Endothelial cell of umbilical vein (primary cell): ENCODE data around the gene PROB1. TPM values are rescaled to one million over a fixed set of nuclear protein-coding genes. Genes with fewer than 3 reads are reported as not detected.

ENCODE experiments used
- BruUV-seq: library from RNA; stranded (reverse); fragments of 400-500 nt; replicated peaks from 2 replicates; lab custom pipeline; 2021; lab: Mats Ljungman, UMichigan
- CTCF ChIA-PET: fragments of 300-600, 350-600 bp; sonication (Branson Sonifier 250); formaldehyde crosslinking; loops from one replicate; lab custom pipeline; 2021; ENCODE audit warnings: antibody characterized with exemption, inconsistent platforms; lab: Charles Lee
- POLR2A ChIA-PET: fragments of 300-600, 350-600 bp; sonication (Branson Sonifier 250); formaldehyde crosslinking; loops from one replicate; lab custom pipeline; 2021; ENCODE audit warnings: antibody characterized with exemption, inconsistent platforms; lab: Charles Lee
- DNase-seq: peaks from one replicate; pipeline ENCODE4 v3.0.0-alpha.2; 2011; ENCODE audit warnings: low read depth, low spot score
- FAIRE-seq: peaks from 2 replicates; lab custom pipeline; 2011; peaks lifted over from hg19 to GRCh38; lab: Jason Lieb, UNC
- H2AFZ ChIP-seq: 2 replicates; pipeline ENCODE4 v1.6.0; 2012; ENCODE audit warnings: low read depth, low read length, control low read depth, inconsistent platforms
- H3K27ac ChIP-seq: 2 replicates; pipeline ENCODE4 v1.5.1; 2011; ENCODE audit warnings: low read depth, mild to moderate bottlenecking, control low read depth, low read length, moderate library complexity; ENCODE audit not compliant: insufficient read depth
- H3K27me3 ChIP-seq, 2 experiments: 2 replicates each; pipeline versions ENCODE4 v1.6.0 to v1.6.1; 2011; ENCODE audit warnings: low read length in 2 of 2, mixed read lengths in 1 of 2; ENCODE audit not compliant: control insufficient read depth in 2 of 2, insufficient read depth in 2 of 2
- H3K36me3 ChIP-seq, 2 experiments: 2 replicates in 1 of 2; 3 replicates in 1 of 2; pipeline ENCODE4 v1.5.1; 2011; ENCODE audit warnings: low read length in 2 of 2, mild to moderate bottlenecking in 1 of 2, moderate library complexity in 1 of 2; ENCODE audit not compliant: control insufficient read depth in 2 of 2, insufficient read depth in 2 of 2; ENCODE audit errors: extremely low read depth in 1 of 2
- H3K4me1 ChIP-seq: 3 replicates; pipeline ENCODE4 v1.5.1; 2011; ENCODE audit warnings: mild to moderate bottlenecking, low read length; ENCODE audit not compliant: control insufficient read depth, insufficient read depth; ENCODE audit errors: extremely low read depth
- H3K4me2 ChIP-seq: 2 replicates; pipeline ENCODE4 v1.6.1; 2011; ENCODE audit warnings: low read length, control low read depth, mixed read lengths; ENCODE audit not compliant: insufficient read depth
- H3K4me3 ChIP-seq, 3 experiments: fragments of 200-600 bp in 1 of 3; sonication (generic), shearing (Covaris generic) in 1 of 3; replicated peaks in 1 of 3; 2 replicates each; pipeline ENCODE4 v1.5.1; 2011 to 2016; ENCODE audit warnings: control low read depth in 3 of 3, low read length in 3 of 3, mild to moderate bottlenecking in 2 of 3, inconsistent platforms in 1 of 3, low read depth in 1 of 3, moderate library complexity in 1 of 3; ENCODE audit not compliant: insufficient read depth in 1 of 3
- H3K79me2 ChIP-seq: 2 replicates; pipeline ENCODE4 v1.6.0; 2012; ENCODE audit warnings: low read length, inconsistent platforms; ENCODE audit not compliant: control insufficient read depth, insufficient read depth
- H3K9ac ChIP-seq: replicated peaks from 2 replicates; pipeline ENCODE3; 2011; ENCODE audit warnings: low read length, control low read depth; ENCODE audit not compliant: insufficient read depth; ENCODE audit errors: extremely low read depth
- H3K9me1 ChIP-seq: replicated peaks from 3 replicates; pipeline ENCODE4 v1.6.0; 2011; ENCODE audit warnings: mild to moderate bottlenecking, low read length; ENCODE audit not compliant: control insufficient read depth, insufficient read depth; ENCODE audit errors: extremely low read depth
- H3K9me3 ChIP-seq: replicated peaks from 2 replicates; pipeline ENCODE4 v1.5.1; 2012; ENCODE audit warnings: low read length, inconsistent platforms; ENCODE audit not compliant: control insufficient read depth, insufficient read depth
- H4K20me1 ChIP-seq: replicated peaks from 2 replicates; pipeline ENCODE3; 2011; ENCODE audit warnings: mild to moderate bottlenecking, low read length; ENCODE audit not compliant: control insufficient read depth, insufficient read depth; ENCODE audit errors: extremely low read depth
- EZH2 ChIP-seq: IDR thresholded peaks from 2 replicates; pipeline ENCODE4 v1.6.1; 2012; ENCODE audit warnings: borderline replicate concordance, low read depth, mild to moderate bottlenecking, moderate library complexity, low read length, inconsistent platforms; ENCODE audit not compliant: severe bottlenecking
- FOS ChIP-seq: IDR thresholded peaks from 2 replicates; pipeline ENCODE4 v1.6.1; 2011; ENCODE audit warnings: mild to moderate bottlenecking, low read length, moderate library complexity, borderline replicate concordance; ENCODE audit not compliant: insufficient read depth
- GATA2 ChIP-seq: IDR thresholded peaks from 2 replicates; pipeline ENCODE4 v1.7.0; 2011; ENCODE audit warnings: low read depth, mild to moderate bottlenecking, moderate library complexity, mixed read lengths, low read length; ENCODE audit not compliant: insufficient read length, insufficient read depth
- JUN ChIP-seq: IDR thresholded peaks from 2 replicates; pipeline ENCODE4 v1.6.1; 2011; ENCODE audit warnings: borderline replicate concordance, low read depth; ENCODE audit not compliant: insufficient read length, insufficient read depth
- POLR2AphosphoS5 ChIP-seq: IDR thresholded peaks from 2 replicates; pipeline ENCODE4 v1.6.1; 2012; ENCODE audit warnings: low read depth, mild to moderate bottlenecking, control low read depth, low read length, moderate library complexity; ENCODE audit not compliant: insufficient read depth
- dilution Hi-C: fragments of 300-500 bp; cut with MboI; formaldehyde crosslinking; loops from one replicate; pipeline ENCODE4 v1.15.0; 2019; ENCODE audit warnings: low sequenced_read_pairs; ENCODE audit not compliant: extremely low pct_ligation_motif_present
- intact Hi-C: fragments of 100-400 bp; cut with micrococcal nuclease; formaldehyde crosslinking; loops from one replicate; pipeline ENCODE4 v1.10.0; 2022
- polyA plus RNA-seq, 4 experiments: library from polyadenylated mRNA; depleted of rRNA in 3 of 4; stranded (reverse) in 3 of 4; unstranded in 1 of 4; fragments of >200 nt; gene quantifications; 2 replicates each; pipeline versions ENCODE4 v1.2.1 to v1.2.3, GENCODE V29; 2011 to 2012; ENCODE audit warnings: missing spikeins in 1 of 4
- total RNA-seq: library from RNA; stranded (reverse); gene quantifications from 2 replicates; pipeline ENCODE4 v1.2.3, GENCODE V29; 2021
- TF ChIP-seq, protein P1 (sequence below), 2 donors: IDR thresholded peaks; 1 replicate in 1 of 2; 2 replicates in 1 of 2; pipeline ENCODE4 v1.5.1; 2011; ENCODE audit warnings: low read length in 2 of 2, mild to moderate bottlenecking in 2 of 2, moderate library complexity in 2 of 2, control low read depth in 1 of 2, inconsistent platforms in 1 of 2, low read depth in 1 of 2; ENCODE audit not compliant: insufficient read depth in 1 of 2; ENCODE audit errors: extremely low read depth in 1 of 2

PROB1 gene
- total and polyA plus RNA-seq, 2 donors (not counting 3 experiments of a cell fraction or from before 2014, with no cell fraction given): 0.47 to 1.9 TPM

DNA sequence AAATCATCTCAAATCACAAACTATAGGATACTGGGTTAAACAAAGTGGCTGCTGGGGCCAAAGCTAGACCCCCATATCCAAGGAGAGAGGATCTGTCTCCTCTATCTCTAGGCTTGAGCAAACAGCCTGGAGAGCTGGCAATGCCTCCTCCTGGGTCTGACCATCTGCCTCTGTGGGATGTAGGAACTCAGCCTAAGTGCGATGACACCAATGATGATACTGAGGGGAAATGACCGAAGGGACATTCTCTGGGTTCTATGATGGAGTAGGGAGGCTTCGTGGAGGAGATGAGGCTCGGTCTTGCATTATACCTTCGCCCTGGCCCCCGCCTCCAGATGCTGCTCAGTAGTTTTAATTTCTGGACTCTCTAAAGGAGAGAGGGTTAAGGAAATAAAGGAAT is 18.2 kb upstream of the PROB1 start:
- ChIA-PET CTCF (no interaction called here), POLR2A (no interaction called here)
- H3K4me3 ChIP-seq: no peak overlapping the region
- H3K27ac ChIP-seq: no peak overlapping the region
- no peaks in the 10 kb centered on the region for H3K9me3 ChIP-seq
- no peak overlapping the region for H3K4me2 ChIP-seq
- no peak overlapping the region for H3K9ac ChIP-seq
- TF ChIP-seq, protein P1, sequence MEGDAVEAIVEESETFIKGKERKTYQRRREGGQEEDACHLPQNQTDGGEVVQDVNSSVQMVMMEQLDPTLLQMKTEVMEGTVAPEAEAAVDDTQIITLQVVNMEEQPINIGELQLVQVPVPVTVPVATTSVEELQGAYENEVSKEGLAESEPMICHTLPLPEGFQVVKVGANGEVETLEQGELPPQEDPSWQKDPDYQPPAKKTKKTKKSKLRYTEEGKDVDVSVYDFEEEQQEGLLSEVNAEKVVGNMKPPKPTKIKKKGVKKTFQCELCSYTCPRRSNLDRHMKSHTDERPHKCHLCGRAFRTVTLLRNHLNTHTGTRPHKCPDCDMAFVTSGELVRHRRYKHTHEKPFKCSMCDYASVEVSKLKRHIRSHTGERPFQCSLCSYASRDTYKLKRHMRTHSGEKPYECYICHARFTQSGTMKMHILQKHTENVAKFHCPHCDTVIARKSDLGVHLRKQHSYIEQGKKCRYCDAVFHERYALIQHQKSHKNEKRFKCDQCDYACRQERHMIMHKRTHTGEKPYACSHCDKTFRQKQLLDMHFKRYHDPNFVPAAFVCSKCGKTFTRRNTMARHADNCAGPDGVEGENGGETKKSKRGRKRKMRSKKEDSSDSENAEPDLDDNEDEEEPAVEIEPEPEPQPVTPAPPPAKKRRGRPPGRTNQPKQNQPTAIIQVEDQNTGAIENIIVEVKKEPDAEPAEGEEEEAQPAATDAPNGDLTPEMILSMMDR (IDR thresholded peaks at IDR 0.05; ENCODE audit: extremely low read depth in 1 of 2, insufficient read depth in 1 of 2, low read depth in 1 of 2, low read length in 2 of 2): no peak
- TF ChIP-seq POLR2AphosphoS5 (no peak), EZH2 (no peak), JUN (no peak), GATA2 (no peak), FOS (no peak)
- FAIRE-seq: no peak
- no peaks in the 10 kb centered on the region for H3K27me3 ChIP-seq
- no peaks in the 10 kb centered on the region for H3K9me1 ChIP-seq
- peaks cover 2 to 10% of the 10 kb centered on the region in 2 experiments for H3K36me3 ChIP-seq
- H2AFZ ChIP-seq: no peak overlapping the region
- dilution Hi-C loops: loop anchor here (10.0 kb wide), 1 partner anchor 112 kb away; no protein-coding TSS in a partner anchor
- H4K20me1 ChIP-seq: no peaks in the 10 kb centered on the region
- BruUV-seq: no TSS peak
- H3K79me2 ChIP-seq: no peaks in the 10 kb centered on the region
- intact Hi-C loops: no loop called here
- DNase-seq: no peak
- H3K4me1 ChIP-seq: peaks cover 6% of the 10 kb centered on the region
